ENCODE data around the gene DPP7. TPM values are rescaled to one million over a fixed set of nuclear protein-coding genes. Genes with fewer than 3 reads are reported as not detected.

DPP7 gene
- total and polyA plus RNA-seq, 10 of the 15 experiments (the other 5 are each of a cell fraction or from before 2014, with no cell fraction given) = 0.68 to 245 (median 106) TPM

- SMC1A ChIA-PET (ENCODE audit: uncharacterized antibody, unreplicated experiment) = interaction anchor here (0.7 to 4.7 kb wide), 13 partner anchors 9 to 127 kb away, joined by 3 to 28 read pairs (median 6); partner anchors contain the start of genes ANAPC2, LRRC26, RNF208 and SSNA1
- Histone ChIP-seq H3K27me3 (replicated peaks in 1 of 2; ENCODE audit: control insufficient read depth in 2 of 2, insufficient read depth in 2 of 2, low read length in 1 of 2) (no peaks in the 10 kb centered on the region), H3K27ac (ENCODE audit: control insufficient read depth, insufficient read depth) (peak overlapping the region; percentile 4; the same call in 1 of the 2 replicates), H3K79me2 (ENCODE audit: control insufficient read depth, insufficient read depth, low read length) (no peaks in the 10 kb centered on the region), H3K4me2 (ENCODE audit: control insufficient read depth, insufficient read depth) (no peak overlapping the region; the same call in none of the 2 replicates), H3K4me3 (peak overlapping the region; percentile 57), H3K9ac (ENCODE audit: control insufficient read depth, insufficient read depth, low read length) (peak overlapping the region; percentile 15; the same call in 1 of the 2 replicates), H4K20me1 (ENCODE audit: control insufficient read depth, insufficient read depth) (no peaks in the 10 kb centered on the region), H2AFZ (ENCODE audit: control insufficient read depth, low read depth, low read length) (peak overlapping the region; percentile 13; the same call in 1 of the 2 replicates), H3K9me3 (replicated peaks; ENCODE audit: control insufficient read depth, insufficient read depth, low read length) (no peaks in the 10 kb centered on the region; the same call in 2 of the 3 replicates), H3K36me3 (ENCODE audit: control insufficient read depth in 2 of 2, insufficient read depth in 2 of 2, low read length in 1 of 2) (no peaks in the 10 kb centered on the region), H3K4me1 (ENCODE audit: control insufficient read depth, insufficient read depth, low read length) (peaks cover 9% of the 10 kb centered on the region; the same call in 1 of the 2 replicates)
- intact Hi-C loops (cut with micrococcal nuclease; ENCODE audit: unreplicated experiment) (loop anchor here (1.0 to 5.0 kb wide), 2 partner anchors 21 to 33 kb away; no protein-coding TSS in a partner anchor), in situ Hi-C loops (cut with MboI) (no loop called here)
- DNase-seq (ENCODE audit: low read depth, low spot score) (no peak), FAIRE-seq (peak; percentile 78), ATAC-seq (peak; percentile 49)
- 2% methylated on average over 19 of the region's 20 CpGs for WGBS (ENCODE audit: insufficient coverage, insufficient replicate concordance, low lambda C conversion rate, missing lambda C conversion rate)
- POLR2A ChIA-PET = interaction anchor here (0.6 to 4.3 kb wide), 38 partner anchors 9 to 365 kb away, joined by 3 to 166 read pairs (median 9); partner anchors contain the start of genes ANAPC2, CYSRT1, GRIN1 and LRRC26
- no TSS peak for BruUV-seq (replicated peaks)
- RAD21 ChIA-PET (ENCODE audit: unreplicated experiment) = interaction anchor here (0.6 to 4.1 kb wide), 26 partner anchors 9 to 379 kb away, joined by 3 to 54 read pairs (median 8); partner anchors contain the start of genes ANAPC2, CYSRT1, LRRC26 and MAN1B1
- TF ChIP-seq SP1 (IDR thresholded peaks at IDR 0.05; ENCODE audit: low read depth, low read length) (peak; percentile 16), IKZF1 (conservative IDR thresholded peaks at IDR 0.05) (peak; percentile 24), EGR1 (IDR thresholded peaks at IDR 0.05; ENCODE audit: borderline replicate concordance in 1 of 2, low read depth in 2 of 2, low read length in 2 of 2) (0 out of 3 replicates have a peak, but pooled peaks of 1 of the 2 experiments have one; percentile 10), HDGF (IDR thresholded peaks at IDR 0.05) (no peak), STAT3 (IDR thresholded peaks at IDR 0.05; ENCODE audit: low read depth, low read length) (no peak), CHD2 (IDR thresholded peaks at IDR 0.05; ENCODE audit: borderline replicate concordance, low read depth, low read length) (no peak), SMARCA5 (IDR thresholded peaks at IDR 0.05) (0 out of 2 replicates have a peak, but pooled peaks have one; percentile 32), E2F4 (IDR thresholded peaks at IDR 0.05; ENCODE audit: low read depth, low read length) (peak; percentile 12; the same call in 1 of the 2 replicates), E2F8 (IDR thresholded peaks at IDR 0.05; ENCODE audit: low read depth, partially characterized antibody) (peak; percentile 28)
- TF ChIP-seq, protein P1, sequence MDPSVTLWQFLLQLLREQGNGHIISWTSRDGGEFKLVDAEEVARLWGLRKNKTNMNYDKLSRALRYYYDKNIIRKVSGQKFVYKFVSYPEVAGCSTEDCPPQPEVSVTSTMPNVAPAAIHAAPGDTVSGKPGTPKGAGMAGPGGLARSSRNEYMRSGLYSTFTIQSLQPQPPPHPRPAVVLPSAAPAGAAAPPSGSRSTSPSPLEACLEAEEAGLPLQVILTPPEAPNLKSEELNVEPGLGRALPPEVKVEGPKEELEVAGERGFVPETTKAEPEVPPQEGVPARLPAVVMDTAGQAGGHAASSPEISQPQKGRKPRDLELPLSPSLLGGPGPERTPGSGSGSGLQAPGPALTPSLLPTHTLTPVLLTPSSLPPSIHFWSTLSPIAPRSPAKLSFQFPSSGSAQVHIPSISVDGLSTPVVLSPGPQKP (IDR thresholded peaks at IDR 0.05; ENCODE audit: low read depth, low read length) = 0 out of 2 replicates have a peak, but pooled peaks have one; percentile 25
- CTCF ChIA-PET = interaction anchor here (0.6 to 2.5 kb wide), 18 partner anchors 9 to 308 kb away, joined by 3 to 20 read pairs (median 4); partner anchors contain the start of genes AJM1, SSNA1 and TUBB4B
Measured at GRCh38 chr9:137149942-137150616, 35.5 kb upstream of the DPP7 start.
